Activated CD8-positive, alpha-beta T cell treated with anti-CD3 and anti-CD28 coated beads for 36 hours (primary cell): ENCODE data around the gene ATP2A1. TPM values are rescaled to one million over a fixed set of nuclear protein-coding genes. Genes with fewer than 3 reads are reported as not detected.

Source experiments
- ATAC-seq: fragments of 200-7000 bp; cut with Tn5 transposase; one replicate; pipeline ENCODE4 v1.10.0; 2021; ENCODE audit warnings: mild to moderate bottlenecking, moderate library complexity
- CTCF ChIA-PET: fragments of 350-600 bp; sonication (Branson Sonifier 250); formaldehyde crosslinking; loops from one replicate; lab custom pipeline; 2021; ENCODE audit warnings: antibody characterized with exemption; lab: Charles Lee
- POLR2A ChIA-PET: fragments of 350-600 bp; sonication (Branson Sonifier 250); formaldehyde crosslinking; loops from one replicate; lab custom pipeline; 2021; ENCODE audit warnings: antibody characterized with exemption; lab: Charles Lee
- DNase-seq: peaks from one replicate; pipeline ENCODE4 v3.0.0-alpha.2; 2020
- H3K27ac Mint-ChIP-seq: one replicate; pipeline ENCODE4 v1.8.0; 2021; ENCODE audit warnings: mild to moderate bottlenecking, mixed read lengths
- H3K27me3 Mint-ChIP-seq: one replicate; pipeline ENCODE4 v1.8.0; 2021; ENCODE audit warnings: mixed read lengths
- H3K36me3 Mint-ChIP-seq: one replicate; pipeline ENCODE4 v1.8.0; 2021; ENCODE audit warnings: low read depth, mixed read lengths
- H3K4me1 Mint-ChIP-seq: one replicate; pipeline ENCODE4 v1.8.0; 2021; ENCODE audit warnings: low read depth, mixed read lengths
- H3K4me3 Mint-ChIP-seq: one replicate; pipeline ENCODE4 v1.8.0; 2021; ENCODE audit warnings: mild to moderate bottlenecking, moderate library complexity, mixed read lengths
- H3K9me3 Mint-ChIP-seq: one replicate; pipeline ENCODE4 v1.8.0; 2021; ENCODE audit warnings: mixed read lengths
- intact Hi-C: fragments of 100-400 bp; cut with micrococcal nuclease; formaldehyde crosslinking; loops from one replicate; pipeline ENCODE4 v1.10.0; 2022
- total RNA-seq, 2 experiments: library from RNA; stranded (reverse); gene quantifications; one replicate each; pipeline ENCODE4 v1.2.3, GENCODE V29; 2021
- TF ChIP-seq, protein P1 (sequence below): fragments of 200-600 bp; IDR thresholded peaks from one replicate; pipeline ENCODE4 v1.8.0; 2022; ENCODE audit warnings: antibody characterized with exemption, mild to moderate bottlenecking

The ATP2A1 gene
- total RNA-seq, 2 experiments from 2014 or later = 2.1 to 2.5 TPM

DNA sequence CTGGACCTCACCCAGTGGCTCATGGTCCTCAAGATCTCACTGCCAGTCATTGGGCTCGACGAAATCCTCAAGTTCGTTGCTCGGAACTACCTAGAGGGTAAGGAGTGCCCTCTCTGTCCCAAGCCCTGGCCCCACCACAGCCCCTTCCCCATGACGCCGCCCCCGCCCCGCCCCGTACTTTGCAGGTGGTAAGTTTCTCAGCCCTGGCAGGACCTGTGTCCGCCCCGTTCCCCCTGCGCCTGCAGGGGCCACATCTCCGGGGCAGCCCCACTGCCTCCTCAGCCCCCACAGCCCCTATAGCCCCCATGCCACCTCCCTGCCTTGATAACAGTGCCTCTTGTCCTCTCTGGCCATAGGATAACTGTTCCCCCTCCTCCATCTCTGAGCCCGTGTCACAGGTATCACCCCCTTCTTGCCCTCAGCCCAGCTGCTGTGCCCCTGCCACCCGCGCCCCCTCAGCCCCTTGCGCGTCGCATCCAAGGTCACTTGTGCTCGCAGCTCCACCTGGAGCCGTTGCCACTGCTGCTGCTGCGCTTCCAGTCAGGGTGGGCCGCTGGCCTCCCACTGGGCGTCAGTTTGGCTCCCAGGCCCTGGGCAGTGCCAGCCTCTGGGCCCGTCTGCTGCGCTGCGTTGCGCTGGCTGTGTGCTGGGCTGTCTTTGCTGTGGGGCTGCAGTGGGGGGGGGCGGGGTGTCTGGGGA is 25.2 kb downstream of the ATP2A1 start:
- Mint-ChIP-seq H3K27ac (no peak overlapping the region), H3K9me3 (no peaks in the 10 kb centered on the region), H3K4me1 (peaks cover 4% of the 10 kb centered on the region), H3K27me3 (no peaks in the 10 kb centered on the region), H3K36me3 (no peaks in the 10 kb centered on the region), H3K4me3 (no peak overlapping the region)
- intact Hi-C loops = no loop called here
- TF ChIP-seq, protein P1, sequence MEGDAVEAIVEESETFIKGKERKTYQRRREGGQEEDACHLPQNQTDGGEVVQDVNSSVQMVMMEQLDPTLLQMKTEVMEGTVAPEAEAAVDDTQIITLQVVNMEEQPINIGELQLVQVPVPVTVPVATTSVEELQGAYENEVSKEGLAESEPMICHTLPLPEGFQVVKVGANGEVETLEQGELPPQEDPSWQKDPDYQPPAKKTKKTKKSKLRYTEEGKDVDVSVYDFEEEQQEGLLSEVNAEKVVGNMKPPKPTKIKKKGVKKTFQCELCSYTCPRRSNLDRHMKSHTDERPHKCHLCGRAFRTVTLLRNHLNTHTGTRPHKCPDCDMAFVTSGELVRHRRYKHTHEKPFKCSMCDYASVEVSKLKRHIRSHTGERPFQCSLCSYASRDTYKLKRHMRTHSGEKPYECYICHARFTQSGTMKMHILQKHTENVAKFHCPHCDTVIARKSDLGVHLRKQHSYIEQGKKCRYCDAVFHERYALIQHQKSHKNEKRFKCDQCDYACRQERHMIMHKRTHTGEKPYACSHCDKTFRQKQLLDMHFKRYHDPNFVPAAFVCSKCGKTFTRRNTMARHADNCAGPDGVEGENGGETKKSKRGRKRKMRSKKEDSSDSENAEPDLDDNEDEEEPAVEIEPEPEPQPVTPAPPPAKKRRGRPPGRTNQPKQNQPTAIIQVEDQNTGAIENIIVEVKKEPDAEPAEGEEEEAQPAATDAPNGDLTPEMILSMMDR = no peak
- DNase-seq = no peak
- CTCF ChIA-PET = no interaction called here
- ATAC-seq = no peak
- POLR2A ChIA-PET = interaction anchor here (1.0 to 1.2 kb wide), 2 partner anchors 39 to 55 kb away, joined by 3 to 4 read pairs; no protein-coding TSS in a partner anchor

DNA sequence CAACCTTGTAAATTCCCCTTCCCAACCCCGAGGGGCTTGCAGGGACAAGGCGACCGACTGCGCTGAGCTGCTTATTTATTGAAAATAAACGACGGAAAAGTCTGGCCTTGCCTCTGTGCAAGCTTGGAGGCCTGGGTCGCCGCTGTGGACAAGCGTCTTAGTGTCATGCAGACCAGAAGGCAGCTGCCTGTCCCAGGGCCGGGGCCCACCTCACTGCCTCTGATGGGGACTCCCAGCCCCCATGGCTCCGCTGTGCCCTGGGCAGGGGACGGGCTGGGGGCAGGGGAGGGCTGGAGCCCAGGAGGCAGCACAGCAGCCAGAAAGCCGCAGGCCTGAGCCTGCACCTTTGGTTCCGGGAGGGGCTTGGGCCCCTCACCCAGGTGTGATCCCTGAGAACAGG is 26.1 kb downstream of the ATP2A1 start:
- POLR2A ChIA-PET = no interaction called here
- H3K36me3 Mint-ChIP-seq = no peaks in the 10 kb centered on the region
- CTCF ChIA-PET = no interaction called here
- intact Hi-C loops = no loop called here
- H3K9me3 Mint-ChIP-seq = no peaks in the 10 kb centered on the region
- no peak overlapping the region for H3K27ac Mint-ChIP-seq
- no peaks in the 10 kb centered on the region for H3K27me3 Mint-ChIP-seq
- no peak for ATAC-seq
- TF ChIP-seq, protein P1 = no peak
- DNase-seq = no peak
- no peak overlapping the region for H3K4me3 Mint-ChIP-seq
- H3K4me1 Mint-ChIP-seq = peaks cover 4% of the 10 kb centered on the region

DNA sequence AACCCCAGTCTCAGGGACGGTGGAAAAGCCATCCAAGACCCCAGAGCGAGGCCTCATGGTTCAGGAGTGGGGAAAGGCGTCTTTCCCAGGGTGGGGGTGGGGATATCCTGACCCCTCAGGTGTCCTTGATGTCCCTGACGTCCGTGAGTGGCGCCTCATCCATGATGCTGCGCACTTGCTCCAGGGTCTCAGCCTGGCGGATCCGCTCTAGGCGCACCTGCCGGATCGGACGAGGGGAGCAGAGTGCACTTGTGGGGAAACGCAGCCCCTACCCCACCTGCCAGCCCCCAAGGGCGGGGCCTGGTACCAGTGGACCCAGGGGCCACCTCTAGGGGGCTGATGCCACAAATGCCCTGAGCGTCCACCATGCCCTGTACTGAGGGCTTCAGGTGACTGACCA is 26.5 kb downstream of the ATP2A1 start:
- intact Hi-C loops = no loop called here

DNA sequence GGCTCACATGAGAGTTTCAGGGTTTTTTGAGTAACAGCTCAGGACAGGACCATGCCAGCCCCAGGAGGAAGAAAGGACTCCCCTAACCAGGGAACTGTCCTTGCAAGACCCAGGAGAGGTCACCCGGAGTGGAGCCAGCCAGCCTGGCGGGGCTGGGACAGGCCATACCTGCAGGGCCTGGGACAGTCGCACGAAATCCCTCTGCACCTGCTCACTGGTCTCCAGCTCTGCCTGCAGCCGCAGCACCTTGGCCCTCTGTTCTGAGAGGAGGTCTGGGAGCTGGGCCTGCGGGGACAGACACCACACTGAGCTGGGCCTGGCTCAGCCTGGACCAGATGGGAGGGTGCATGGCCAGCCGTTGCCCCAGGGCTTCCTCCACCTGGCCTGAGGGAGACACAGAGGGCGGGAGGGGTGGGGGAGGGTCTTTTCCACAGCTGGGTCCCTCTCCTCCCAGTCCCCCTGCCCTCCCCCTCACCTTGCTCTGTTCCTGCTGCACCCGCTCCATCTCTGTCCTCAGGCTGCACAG is 27.0 kb downstream of the ATP2A1 start:
- Mint-ChIP-seq H3K27ac (no peak overlapping the region), H3K4me1 (peaks cover 4% of the 10 kb centered on the region), H3K36me3 (peaks cover 4% of the 10 kb centered on the region), H3K27me3 (no peaks in the 10 kb centered on the region), H3K4me3 (no peak overlapping the region), H3K9me3 (no peaks in the 10 kb centered on the region)
- intact Hi-C loops = no loop called here
- DNase-seq = no peak
- no peak for ATAC-seq
- ChIA-PET CTCF (no interaction called here), POLR2A (interaction anchor here (1.7 kb wide), 1 partner anchor 11 kb away, joined by 5 read pairs; no protein-coding TSS in a partner anchor)
- TF ChIP-seq, protein P1 = no peak

More for the DNA sequence above, 26.5 kb downstream of the ATP2A1 start:
- no peak for ATAC-seq
- Mint-ChIP-seq H3K27me3 (no peaks in the 10 kb centered on the region), H3K9me3 (no peaks in the 10 kb centered on the region), H3K27ac (no peak overlapping the region), H3K36me3 (no peaks in the 10 kb centered on the region), H3K4me1 (peaks cover 4% of the 10 kb centered on the region), H3K4me3 (no peak overlapping the region)
- TF ChIP-seq, protein P1 = no peak
- ChIA-PET CTCF (no interaction called here), POLR2A (no interaction called here)
- no peak for DNase-seq

DNA sequence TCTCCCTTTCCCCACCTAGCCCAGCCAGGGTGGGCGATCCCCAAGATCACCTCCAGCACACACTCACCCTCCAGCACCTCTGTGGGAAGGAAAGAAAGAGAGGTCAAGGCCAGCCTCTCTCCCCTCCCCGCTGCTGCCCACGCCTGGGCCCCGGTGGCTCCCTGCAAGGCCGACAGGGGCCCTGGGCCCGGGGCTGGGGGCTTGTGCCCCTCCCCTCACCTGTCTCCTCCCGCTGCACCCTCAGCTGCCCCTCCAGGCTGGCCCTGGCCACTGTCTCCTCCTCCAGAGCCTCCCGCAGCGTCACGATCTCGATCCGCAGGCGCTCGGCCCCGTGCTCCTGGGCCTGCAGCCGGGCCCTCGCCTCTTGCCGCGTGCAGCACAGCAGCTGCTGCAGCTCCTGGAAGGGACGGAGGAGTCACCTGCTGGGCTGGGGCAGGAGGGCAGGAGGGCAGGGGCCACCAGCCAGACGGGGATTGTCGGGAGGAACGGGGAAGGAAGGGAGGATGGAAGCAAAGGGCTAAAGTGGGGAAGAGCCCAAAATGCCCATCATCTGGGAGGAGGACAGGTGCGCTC is 27.6 kb downstream of the ATP2A1 start:
- TF ChIP-seq, protein P1 = no peak
- ChIA-PET POLR2A (interaction anchor here (1.2 to 1.7 kb wide), 2 partner anchors 11 to 27 kb away, joined by 3 to 5 read pairs; no protein-coding TSS in a partner anchor), CTCF (no interaction called here)
- intact Hi-C loops = no loop called here
- Mint-ChIP-seq H3K4me1 (peaks cover 4% of the 10 kb centered on the region), H3K9me3 (no peaks in the 10 kb centered on the region), H3K36me3 (peaks cover 6% of the 10 kb centered on the region), H3K4me3 (no peak overlapping the region), H3K27me3 (no peaks in the 10 kb centered on the region), H3K27ac (no peak overlapping the region)
- no peak for ATAC-seq
- DNase-seq = no peak
